GM23338 (cell line): ENCODE data around the gene PMAIP1. TPM values are rescaled to one million over a fixed set of nuclear protein-coding genes. Genes with fewer than 3 reads are reported as not detected.

ENCODE experiments used
- ATAC-seq: fragments of 200-7000 bp; cut with Tn5 transposase; 3 replicates; pipeline ENCODE4 v1.9.1; 2020
- DNase-seq: peaks from one replicate; pipeline ENCODE4 v3.0.0-alpha.2; 2015; ENCODE audit warnings: low spot score
- H2AFZ ChIP-seq: fragments of 200-600 bp; sonication (generic); 2 replicates; pipeline ENCODE4 v1.8.0; 2016; ENCODE audit warnings: antibody characterized with exemption, mild to moderate bottlenecking, moderate library complexity
- H3F3A ChIP-seq: fragments of 200-600 bp; sonication (generic); replicated peaks from 2 replicates; pipeline ENCODE4 v1.8.0; 2017; ENCODE audit warnings: antibody characterized with exemption, mixed run types, low read depth
- H3K27ac ChIP-seq: fragments of 200-600 bp; sonication (generic); 2 replicates; pipeline ENCODE4 v1.6.1; 2016; ENCODE audit warnings: low read depth
- H3K27me3 ChIP-seq: fragments of 200-600 bp; sonication (generic); 2 replicates; pipeline ENCODE4 v1.8.0; 2016; ENCODE audit warnings: mild to moderate bottlenecking, mixed run types, moderate library complexity; ENCODE audit not compliant: insufficient read depth
- H3K36me3 ChIP-seq: fragments of 200-600 bp; sonication (generic); 2 replicates; pipeline ENCODE4 v1.8.0; 2016; ENCODE audit warnings: mild to moderate bottlenecking; ENCODE audit not compliant: insufficient read depth
- H3K4me1 ChIP-seq: fragments of 200-600 bp; sonication (generic); 2 replicates; pipeline ENCODE4 v1.8.0; 2016; ENCODE audit warnings: mild to moderate bottlenecking, moderate library complexity; ENCODE audit not compliant: insufficient read depth
- H3K4me2 ChIP-seq: fragments of 200-600 bp; sonication (generic); 2 replicates; pipeline ENCODE4 v1.7.1; 2017; ENCODE audit warnings: mixed run types
- H3K4me3 ChIP-seq: fragments of 200-600 bp; sonication (generic); 2 replicates; pipeline ENCODE4 v1.6.1; 2016; ENCODE audit warnings: mixed run types
- H3K79me2 ChIP-seq: fragments of 200-600 bp; sonication (generic); replicated peaks from 2 replicates; pipeline ENCODE4 v1.8.0; 2017; ENCODE audit warnings: mild to moderate bottlenecking; ENCODE audit not compliant: insufficient read depth
- H3K9me2 ChIP-seq: fragments of 200-600 bp; sonication (generic); 2 replicates; pipeline ENCODE4 v1.8.0; 2017; ENCODE audit not compliant: insufficient read depth
- H4K20me1 ChIP-seq: fragments of 200-600 bp; sonication (generic); replicated peaks from 2 replicates; pipeline ENCODE4 v1.8.0; 2017; ENCODE audit warnings: mild to moderate bottlenecking; ENCODE audit not compliant: insufficient read depth
- H3K27ac Mint-ChIP-seq: 2 replicates; pipeline ENCODE4 v1.8.0; 2020; ENCODE audit warnings: inconsistent platforms, mild to moderate bottlenecking, moderate library complexity, mixed read lengths
- H3K27me3 Mint-ChIP-seq: 3 replicates; pipeline ENCODE4 v1.8.0; 2022; ENCODE audit warnings: low read depth, mild to moderate bottlenecking, moderate library complexity, mixed read lengths, inconsistent platforms; ENCODE audit not compliant: insufficient read depth, poor library complexity
- H3K36me3 Mint-ChIP-seq: 3 replicates; pipeline ENCODE4 v1.8.0; 2021; ENCODE audit warnings: low read depth, mild to moderate bottlenecking, inconsistent platforms, moderate library complexity, mixed read lengths
- H3K4me1 Mint-ChIP-seq: 3 replicates; pipeline ENCODE4 v1.8.0; 2020; ENCODE audit warnings: mild to moderate bottlenecking, inconsistent platforms, mixed read lengths
- H3K4me3 Mint-ChIP-seq: 3 replicates; pipeline ENCODE4 v1.8.0; 2021; ENCODE audit warnings: moderate library complexity, mild to moderate bottlenecking, inconsistent platforms, mixed read lengths
- H3K9me3 Mint-ChIP-seq: 3 replicates; pipeline ENCODE4 v1.8.0; 2020; ENCODE audit warnings: moderate library complexity, mild to moderate bottlenecking, inconsistent platforms, mixed read lengths
- CREB1 ChIP-seq: fragments of 250-450 bp; sonication (Bioruptor Pico); IDR thresholded peaks from 2 replicates; pipeline ENCODE4 v1.5.0; 2020; ENCODE audit warnings: low read depth, mild to moderate bottlenecking, moderate library complexity
- ETS1 ChIP-seq: IDR thresholded peaks from 2 replicates; pipeline ENCODE4 v1.6.1; 2016; ENCODE audit warnings: antibody characterized with exemption
- EZH2 ChIP-seq: fragments of 200-600 bp; sonication (generic); IDR thresholded peaks from one replicate; pipeline ENCODE4 v1.8.0; 2017; ENCODE audit warnings: antibody characterized with exemption, mild to moderate bottlenecking, low read depth; ENCODE audit not compliant: unreplicated experiment
- EZH2phosphoT487 ChIP-seq: fragments of 200-600 bp; sonication (generic); IDR thresholded peaks from one replicate; pipeline ENCODE4 v1.8.1; 2018; ENCODE audit warnings: antibody characterized with exemption; ENCODE audit not compliant: unreplicated experiment
- JUNB ChIP-seq: IDR thresholded peaks from one replicate; pipeline ENCODE4 v1.6.1; 2016; ENCODE audit warnings: antibody characterized with exemption; ENCODE audit not compliant: unreplicated experiment
- NANOG ChIP-seq: IDR thresholded peaks from 2 replicates; pipeline ENCODE4 v1.6.1; 2016; ENCODE audit warnings: antibody characterized with exemption, borderline replicate concordance
- POLR2AphosphoS5 ChIP-seq: IDR thresholded peaks from 2 replicates; pipeline ENCODE4 v1.6.1; 2016; ENCODE audit warnings: antibody characterized with exemption, low read depth
- STAT1 ChIP-seq: IDR thresholded peaks from one replicate; pipeline ENCODE4 v1.6.1; 2016; ENCODE audit warnings: antibody characterized with exemption; ENCODE audit not compliant: unreplicated experiment
- ZNF331 ChIP-seq: fragments of 250-450 bp; sonication (Bioruptor Pico); IDR thresholded peaks from 2 replicates; pipeline ENCODE4 v1.5.0; 2020; ENCODE audit warnings: low read depth, mild to moderate bottlenecking, moderate library complexity
- ZNF462 ChIP-seq: fragments of 250-450 bp; sonication (Bioruptor Pico); IDR thresholded peaks from 2 replicates; pipeline ENCODE4 v1.5.0; 2020; ENCODE audit warnings: mild to moderate bottlenecking, moderate library complexity
- polyA plus RNA-seq: library from polyadenylated mRNA; unstranded; fragments of >200 nt; fragmentation: Nextera tagmentation; extraction: Ambion mirVana; gene quantifications from 2 replicates; pipeline ENCODE4 v1.2.1, GENCODE V29; 2016
- total RNA-seq: library from RNA; depleted of rRNA; stranded (reverse); fragments of >200 nt; shearing (Covaris generic); gene quantifications from 2 replicates; pipeline ENCODE4 v1.2.3, GENCODE V29; 2014
- TF ChIP-seq, protein P1 (sequence below): IDR thresholded peaks from one replicate; pipeline ENCODE4 v1.6.1; 2018; ENCODE audit warnings: antibody characterized with exemption; ENCODE audit not compliant: unreplicated experiment
- TF ChIP-seq, protein P2 (sequence below), 2 experiments: fragments of 200-600 bp in 1 of 2; sonication (generic) in 1 of 2; conservative IDR thresholded peaks; 2 replicates each; pipeline versions ENCODE4 v1.5.1 to v1.6.1; 2016 to 2017; ENCODE audit warnings: antibody characterized with exemption in 2 of 2, low read depth in 2 of 2, mild to moderate bottlenecking in 2 of 2, moderate library complexity in 1 of 2

PMAIP1 gene
- total and polyA plus RNA-seq, 2 experiments from 2014 or later: 156 to 296 TPM

GRCh38 chr18:59870623-59871130 is 29.1 kb upstream of the PMAIP1 start (continued):
- TF ChIP-seq EZH2phosphoT487 (no peak), POLR2AphosphoS5 (no peak)

GRCh38 chr18:59871711-59872362 is 28.0 kb upstream of the PMAIP1 start:
- Mint-ChIP-seq H3K27me3 (peaks cover 4% of the 10 kb centered on the region), H3K4me3 (no peak overlapping the region), H3K27ac (peak overlapping the region; percentile 88), H3K36me3 (no peaks in the 10 kb centered on the region), H3K4me1 (peaks cover 29% of the 10 kb centered on the region), H3K9me3 (no peaks in the 10 kb centered on the region)
- no peaks in the 10 kb centered on the region for H3K9me2 ChIP-seq
- H3K27me3 ChIP-seq: no peaks in the 10 kb centered on the region
- no peaks in the 10 kb centered on the region for H3K36me3 ChIP-seq
- peak overlapping the region; percentile 76 for H3K27ac ChIP-seq
- DNase-seq (peak; percentile 75), ATAC-seq (peak; percentile 79)
- no peak overlapping the region for H2AFZ ChIP-seq
- peaks cover 29% of the 10 kb centered on the region for H3K4me1 ChIP-seq
- H4K20me1 ChIP-seq: no peaks in the 10 kb centered on the region
- H3F3A ChIP-seq: no peaks in the 10 kb centered on the region
- no peak overlapping the region for H3K4me2 ChIP-seq
- H3K79me2 ChIP-seq: no peaks in the 10 kb centered on the region
- H3K4me3 ChIP-seq: no peak overlapping the region
- TF ChIP-seq, protein P1, sequence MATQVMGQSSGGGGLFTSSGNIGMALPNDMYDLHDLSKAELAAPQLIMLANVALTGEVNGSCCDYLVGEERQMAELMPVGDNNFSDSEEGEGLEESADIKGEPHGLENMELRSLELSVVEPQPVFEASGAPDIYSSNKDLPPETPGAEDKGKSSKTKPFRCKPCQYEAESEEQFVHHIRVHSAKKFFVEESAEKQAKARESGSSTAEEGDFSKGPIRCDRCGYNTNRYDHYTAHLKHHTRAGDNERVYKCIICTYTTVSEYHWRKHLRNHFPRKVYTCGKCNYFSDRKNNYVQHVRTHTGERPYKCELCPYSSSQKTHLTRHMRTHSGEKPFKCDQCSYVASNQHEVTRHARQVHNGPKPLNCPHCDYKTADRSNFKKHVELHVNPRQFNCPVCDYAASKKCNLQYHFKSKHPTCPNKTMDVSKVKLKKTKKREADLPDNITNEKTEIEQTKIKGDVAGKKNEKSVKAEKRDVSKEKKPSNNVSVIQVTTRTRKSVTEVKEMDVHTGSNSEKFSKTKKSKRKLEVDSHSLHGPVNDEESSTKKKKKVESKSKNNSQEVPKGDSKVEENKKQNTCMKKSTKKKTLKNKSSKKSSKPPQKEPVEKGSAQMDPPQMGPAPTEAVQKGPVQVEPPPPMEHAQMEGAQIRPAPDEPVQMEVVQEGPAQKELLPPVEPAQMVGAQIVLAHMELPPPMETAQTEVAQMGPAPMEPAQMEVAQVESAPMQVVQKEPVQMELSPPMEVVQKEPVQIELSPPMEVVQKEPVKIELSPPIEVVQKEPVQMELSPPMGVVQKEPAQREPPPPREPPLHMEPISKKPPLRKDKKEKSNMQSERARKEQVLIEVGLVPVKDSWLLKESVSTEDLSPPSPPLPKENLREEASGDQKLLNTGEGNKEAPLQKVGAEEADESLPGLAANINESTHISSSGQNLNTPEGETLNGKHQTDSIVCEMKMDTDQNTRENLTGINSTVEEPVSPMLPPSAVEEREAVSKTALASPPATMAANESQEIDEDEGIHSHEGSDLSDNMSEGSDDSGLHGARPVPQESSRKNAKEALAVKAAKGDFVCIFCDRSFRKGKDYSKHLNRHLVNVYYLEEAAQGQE: no peak
- no peak for TF ChIP-seq JUNB
- no peak for TF ChIP-seq STAT1
- TF ChIP-seq ETS1: no peak
- TF ChIP-seq POLR2AphosphoS5: no peak
- no peak; the same call in 1 of the 2 replicates for TF ChIP-seq NANOG
- TF ChIP-seq CREB1 (CRISPR knock-in tag): no peak
- TF ChIP-seq EZH2: no peak
- TF ChIP-seq EZH2phosphoT487: no peak
- TF ChIP-seq, protein P2, sequence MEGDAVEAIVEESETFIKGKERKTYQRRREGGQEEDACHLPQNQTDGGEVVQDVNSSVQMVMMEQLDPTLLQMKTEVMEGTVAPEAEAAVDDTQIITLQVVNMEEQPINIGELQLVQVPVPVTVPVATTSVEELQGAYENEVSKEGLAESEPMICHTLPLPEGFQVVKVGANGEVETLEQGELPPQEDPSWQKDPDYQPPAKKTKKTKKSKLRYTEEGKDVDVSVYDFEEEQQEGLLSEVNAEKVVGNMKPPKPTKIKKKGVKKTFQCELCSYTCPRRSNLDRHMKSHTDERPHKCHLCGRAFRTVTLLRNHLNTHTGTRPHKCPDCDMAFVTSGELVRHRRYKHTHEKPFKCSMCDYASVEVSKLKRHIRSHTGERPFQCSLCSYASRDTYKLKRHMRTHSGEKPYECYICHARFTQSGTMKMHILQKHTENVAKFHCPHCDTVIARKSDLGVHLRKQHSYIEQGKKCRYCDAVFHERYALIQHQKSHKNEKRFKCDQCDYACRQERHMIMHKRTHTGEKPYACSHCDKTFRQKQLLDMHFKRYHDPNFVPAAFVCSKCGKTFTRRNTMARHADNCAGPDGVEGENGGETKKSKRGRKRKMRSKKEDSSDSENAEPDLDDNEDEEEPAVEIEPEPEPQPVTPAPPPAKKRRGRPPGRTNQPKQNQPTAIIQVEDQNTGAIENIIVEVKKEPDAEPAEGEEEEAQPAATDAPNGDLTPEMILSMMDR (conservative IDR thresholded peaks at IDR 0.05; ENCODE audit: low read depth in 2 of 2): no peak
- no peak for TF ChIP-seq ZNF331 (CRISPR knock-in tag)
- TF ChIP-seq ZNF462: no peak
